ENCODE results near the gene TRPC6.

The TRPC6 gene

DNA sequence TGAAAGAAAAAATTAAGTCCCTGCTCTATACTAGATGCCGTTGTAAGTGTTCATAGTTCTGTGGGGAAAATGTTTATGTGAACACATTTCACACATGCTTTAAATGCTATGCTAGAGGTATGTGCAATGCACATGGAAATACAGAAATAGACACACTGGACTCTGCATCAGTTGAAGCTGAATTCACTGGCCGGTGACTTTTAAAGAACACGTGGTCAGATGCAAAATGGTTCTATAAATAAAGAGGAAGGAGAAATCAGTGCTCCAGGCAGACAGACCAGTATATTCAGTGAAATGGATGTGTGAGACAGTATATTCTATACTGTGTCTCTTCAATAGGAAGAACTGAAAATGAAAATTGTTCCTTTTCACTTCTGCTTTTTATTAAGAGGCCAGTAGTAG is 29.9 kb downstream of the TRPC6 start:
- POLR2A ChIA-PET = no interaction called here
- peak; percentile 16 for DNase-seq (ENCODE audit: extremely low spot score)
- TF ChIP-seq, protein P1, sequence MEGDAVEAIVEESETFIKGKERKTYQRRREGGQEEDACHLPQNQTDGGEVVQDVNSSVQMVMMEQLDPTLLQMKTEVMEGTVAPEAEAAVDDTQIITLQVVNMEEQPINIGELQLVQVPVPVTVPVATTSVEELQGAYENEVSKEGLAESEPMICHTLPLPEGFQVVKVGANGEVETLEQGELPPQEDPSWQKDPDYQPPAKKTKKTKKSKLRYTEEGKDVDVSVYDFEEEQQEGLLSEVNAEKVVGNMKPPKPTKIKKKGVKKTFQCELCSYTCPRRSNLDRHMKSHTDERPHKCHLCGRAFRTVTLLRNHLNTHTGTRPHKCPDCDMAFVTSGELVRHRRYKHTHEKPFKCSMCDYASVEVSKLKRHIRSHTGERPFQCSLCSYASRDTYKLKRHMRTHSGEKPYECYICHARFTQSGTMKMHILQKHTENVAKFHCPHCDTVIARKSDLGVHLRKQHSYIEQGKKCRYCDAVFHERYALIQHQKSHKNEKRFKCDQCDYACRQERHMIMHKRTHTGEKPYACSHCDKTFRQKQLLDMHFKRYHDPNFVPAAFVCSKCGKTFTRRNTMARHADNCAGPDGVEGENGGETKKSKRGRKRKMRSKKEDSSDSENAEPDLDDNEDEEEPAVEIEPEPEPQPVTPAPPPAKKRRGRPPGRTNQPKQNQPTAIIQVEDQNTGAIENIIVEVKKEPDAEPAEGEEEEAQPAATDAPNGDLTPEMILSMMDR (IDR thresholded peaks at IDR 0.05; ENCODE audit: control extremely low read depth, extremely low read depth, low read depth, missing control alignments) = no peak
- CTCF ChIA-PET = interaction anchor here (1.3 to 1.7 kb wide), 3 partner anchors 9 to 35 kb away, joined by 3 to 4 read pairs (median 4); no protein-coding TSS in a partner anchor

DNA sequence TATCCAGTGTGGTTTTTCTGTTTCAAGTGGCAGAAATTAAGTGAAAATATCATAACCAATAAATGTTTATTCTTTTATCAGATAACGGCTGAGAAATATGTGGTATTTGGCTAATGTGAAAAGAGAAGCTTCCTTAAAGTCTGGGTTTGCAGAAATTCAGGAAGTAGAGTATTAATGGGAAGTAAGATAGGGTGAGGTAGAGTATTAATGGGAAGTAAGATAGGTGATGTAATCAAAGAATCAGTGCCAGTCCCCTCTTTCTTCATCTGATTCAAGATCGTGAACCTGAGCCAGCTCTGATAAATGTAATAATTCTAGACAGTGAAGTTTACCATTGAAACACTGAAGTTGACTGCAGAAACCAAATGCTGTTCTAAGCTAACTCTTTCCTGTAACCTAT is 30.9 kb downstream of the TRPC6 start:
- CTCF ChIA-PET = interaction anchor here (1.4 to 1.7 kb wide), 2 partner anchors 24 to 34 kb away, joined by 4 read pairs; no protein-coding TSS in a partner anchor
- POLR2A ChIA-PET = no interaction called here
- no peak for DNase-seq (ENCODE audit: extremely low spot score)
- TF ChIP-seq, protein P1 (IDR thresholded peaks at IDR 0.05; ENCODE audit: control extremely low read depth, extremely low read depth, low read depth, missing control alignments) = no peak

DNA sequence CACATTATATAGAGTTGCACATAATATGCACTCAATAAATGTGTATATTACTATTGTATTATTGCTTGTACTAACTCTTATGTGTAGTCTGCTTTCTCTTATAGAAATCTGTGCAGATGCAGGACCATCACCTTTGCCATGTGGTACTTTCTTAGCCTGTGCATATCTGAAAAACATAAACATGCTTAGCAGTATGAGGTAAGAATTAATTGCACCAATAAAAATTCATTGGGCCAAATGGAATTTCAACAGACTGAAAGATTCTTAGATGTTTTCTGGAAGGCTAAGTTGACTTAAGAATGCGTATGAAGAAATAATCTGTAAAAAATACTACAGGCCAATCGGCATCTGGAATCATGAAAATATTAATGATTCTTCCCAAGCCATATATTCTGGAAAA is 55.3 kb downstream of the TRPC6 start:
- ChIA-PET CTCF (no interaction called here), POLR2A (no interaction called here)
- TF ChIP-seq, protein P1 (IDR thresholded peaks at IDR 0.05; ENCODE audit: control extremely low read depth, extremely low read depth, low read depth, missing control alignments) = no peak
- no peak for DNase-seq (ENCODE audit: extremely low spot score)

DNA sequence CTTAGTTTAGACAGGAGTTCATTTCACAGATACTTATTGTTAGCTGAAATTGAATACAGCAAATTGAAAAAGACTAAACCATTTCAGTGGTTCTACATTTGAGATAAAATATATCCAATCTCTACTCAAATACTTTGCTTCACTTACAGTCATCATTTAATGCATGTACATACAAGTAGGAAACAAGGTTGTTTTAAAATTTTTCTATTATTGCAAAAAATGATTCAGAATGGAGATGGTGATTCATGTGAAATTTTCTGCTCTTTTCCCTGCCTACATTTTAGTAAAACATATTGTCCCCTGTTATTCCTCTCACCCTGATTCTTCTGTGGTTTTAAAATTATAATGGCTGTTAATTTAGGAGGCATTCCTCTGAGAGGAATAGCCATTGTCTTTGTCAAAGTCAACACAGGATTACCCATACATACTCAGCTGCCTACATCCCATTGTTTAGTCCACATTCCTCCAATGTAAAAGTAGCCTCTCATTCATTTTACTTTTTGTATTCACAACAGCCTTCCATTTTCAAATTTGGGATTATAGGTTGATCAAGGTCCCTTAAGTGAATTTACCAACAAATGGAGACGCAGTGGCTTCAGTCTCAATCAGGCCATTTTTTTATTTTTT is 60.1 kb downstream of the TRPC6 start:
- ChIA-PET POLR2A (no interaction called here), CTCF (no interaction called here)
- no peak for DNase-seq (ENCODE audit: extremely low spot score)
- TF ChIP-seq, protein P1 (IDR thresholded peaks at IDR 0.05; ENCODE audit: control extremely low read depth, extremely low read depth, low read depth, missing control alignments) = no peak

DNA sequence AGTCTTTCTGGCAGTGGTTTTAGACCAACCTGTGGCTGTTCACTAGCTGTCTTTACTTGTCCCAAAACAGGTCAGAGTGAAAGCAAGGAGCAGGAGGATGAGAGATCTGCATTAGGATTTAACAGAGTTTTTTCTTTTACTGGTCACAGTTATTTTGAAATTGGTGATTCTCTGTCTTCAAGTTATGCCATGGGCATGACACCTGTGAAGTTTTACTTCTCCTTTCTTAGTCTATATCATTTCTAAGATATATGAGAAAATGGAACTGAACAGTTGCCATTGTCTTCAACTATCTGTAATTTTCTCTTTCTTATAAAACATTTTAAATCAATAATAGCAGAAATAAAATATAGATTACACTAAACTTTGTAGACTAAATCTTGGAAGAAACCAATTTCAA is 60.6 kb downstream of the TRPC6 start:
- POLR2A ChIA-PET = no interaction called here
- TF ChIP-seq, protein P1 (IDR thresholded peaks at IDR 0.05; ENCODE audit: control extremely low read depth, extremely low read depth, low read depth, missing control alignments) = no peak
- CTCF ChIA-PET = no interaction called here
- DNase-seq (ENCODE audit: extremely low spot score) = no peak

DNA sequence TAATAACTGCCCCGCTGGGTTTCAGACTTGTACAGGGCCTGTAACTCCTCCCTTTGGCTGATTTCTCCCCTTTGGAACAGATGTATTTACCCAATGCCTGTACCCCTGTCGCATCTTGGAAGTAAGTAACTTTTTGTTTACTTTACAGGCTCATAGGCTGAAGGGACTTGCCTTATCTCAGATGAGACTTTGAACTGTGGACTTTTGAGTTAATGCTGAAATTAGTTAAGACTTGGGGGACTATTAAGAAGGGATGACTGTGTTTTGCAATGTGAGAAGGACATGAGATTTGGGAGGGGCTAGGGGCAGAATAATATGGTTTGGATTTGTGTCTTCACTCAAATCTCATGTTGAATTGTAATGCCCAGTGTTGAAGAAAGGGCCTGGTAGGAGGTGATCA is 62.0 kb downstream of the TRPC6 start:
- no peak for DNase-seq (ENCODE audit: extremely low spot score)
- TF ChIP-seq, protein P1 (IDR thresholded peaks at IDR 0.05; ENCODE audit: control extremely low read depth, extremely low read depth, low read depth, missing control alignments) = no peak
- ChIA-PET CTCF (no interaction called here), POLR2A (no interaction called here)
